ENCODE measurements around the gene ANTXR1.

- TF ChIP-seq CTCF (IDR thresholded peaks at IDR 0.05; ENCODE audit: extremely low read depth in 1 of 2, insufficient read depth in 1 of 2, low read depth in 1 of 2, low read length in 2 of 2) (no peak), FOS (IDR thresholded peaks at IDR 0.05; ENCODE audit: borderline replicate concordance, insufficient read depth, low read length) (no peak), MYC (IDR thresholded peaks at IDR 0.05; ENCODE audit: low read depth, low read length) (no peak), POLR2AphosphoS5 (IDR thresholded peaks at IDR 0.05; ENCODE audit: insufficient read depth, low read depth, low read length) (no peak), POLR2A (IDR thresholded peaks at IDR 0.05; ENCODE audit: low read depth, low read length) (no peak), EZH2 (IDR thresholded peaks at IDR 0.05; ENCODE audit: borderline replicate concordance, low read depth, low read length, severe bottlenecking) (no peak), GATA2 (IDR thresholded peaks at IDR 0.05; ENCODE audit: insufficient read depth, insufficient read length, low read depth, low read length) (no peak)
These were observed 58.0 kb downstream of the ANTXR1 start for GRCh38 chr2:69070969-69071368.
